VCaP (cell line): ENCODE measurements around the gene PLEKHG2.

Experiments
- H3K27ac ChIP-seq: fragments of 450-650 bp; 2 replicates; pipeline ENCODE4 v1.5.1; 2017
- TF ChIP-seq, protein P1 (sequence below): fragments of 450-650 bp; conservative IDR thresholded peaks from 2 replicates; pipeline ENCODE4 v1.5.1; 2017; ENCODE audit warnings: mild to moderate bottlenecking, moderate library complexity

The PLEKHG2 gene

GRCh38 chr19:39415111-39416046 is 2.9 kb downstream of the PLEKHG2 start:
- TF ChIP-seq, protein P1, sequence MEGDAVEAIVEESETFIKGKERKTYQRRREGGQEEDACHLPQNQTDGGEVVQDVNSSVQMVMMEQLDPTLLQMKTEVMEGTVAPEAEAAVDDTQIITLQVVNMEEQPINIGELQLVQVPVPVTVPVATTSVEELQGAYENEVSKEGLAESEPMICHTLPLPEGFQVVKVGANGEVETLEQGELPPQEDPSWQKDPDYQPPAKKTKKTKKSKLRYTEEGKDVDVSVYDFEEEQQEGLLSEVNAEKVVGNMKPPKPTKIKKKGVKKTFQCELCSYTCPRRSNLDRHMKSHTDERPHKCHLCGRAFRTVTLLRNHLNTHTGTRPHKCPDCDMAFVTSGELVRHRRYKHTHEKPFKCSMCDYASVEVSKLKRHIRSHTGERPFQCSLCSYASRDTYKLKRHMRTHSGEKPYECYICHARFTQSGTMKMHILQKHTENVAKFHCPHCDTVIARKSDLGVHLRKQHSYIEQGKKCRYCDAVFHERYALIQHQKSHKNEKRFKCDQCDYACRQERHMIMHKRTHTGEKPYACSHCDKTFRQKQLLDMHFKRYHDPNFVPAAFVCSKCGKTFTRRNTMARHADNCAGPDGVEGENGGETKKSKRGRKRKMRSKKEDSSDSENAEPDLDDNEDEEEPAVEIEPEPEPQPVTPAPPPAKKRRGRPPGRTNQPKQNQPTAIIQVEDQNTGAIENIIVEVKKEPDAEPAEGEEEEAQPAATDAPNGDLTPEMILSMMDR = no peak
- no peak overlapping the region for H3K27ac ChIP-seq

DNA sequence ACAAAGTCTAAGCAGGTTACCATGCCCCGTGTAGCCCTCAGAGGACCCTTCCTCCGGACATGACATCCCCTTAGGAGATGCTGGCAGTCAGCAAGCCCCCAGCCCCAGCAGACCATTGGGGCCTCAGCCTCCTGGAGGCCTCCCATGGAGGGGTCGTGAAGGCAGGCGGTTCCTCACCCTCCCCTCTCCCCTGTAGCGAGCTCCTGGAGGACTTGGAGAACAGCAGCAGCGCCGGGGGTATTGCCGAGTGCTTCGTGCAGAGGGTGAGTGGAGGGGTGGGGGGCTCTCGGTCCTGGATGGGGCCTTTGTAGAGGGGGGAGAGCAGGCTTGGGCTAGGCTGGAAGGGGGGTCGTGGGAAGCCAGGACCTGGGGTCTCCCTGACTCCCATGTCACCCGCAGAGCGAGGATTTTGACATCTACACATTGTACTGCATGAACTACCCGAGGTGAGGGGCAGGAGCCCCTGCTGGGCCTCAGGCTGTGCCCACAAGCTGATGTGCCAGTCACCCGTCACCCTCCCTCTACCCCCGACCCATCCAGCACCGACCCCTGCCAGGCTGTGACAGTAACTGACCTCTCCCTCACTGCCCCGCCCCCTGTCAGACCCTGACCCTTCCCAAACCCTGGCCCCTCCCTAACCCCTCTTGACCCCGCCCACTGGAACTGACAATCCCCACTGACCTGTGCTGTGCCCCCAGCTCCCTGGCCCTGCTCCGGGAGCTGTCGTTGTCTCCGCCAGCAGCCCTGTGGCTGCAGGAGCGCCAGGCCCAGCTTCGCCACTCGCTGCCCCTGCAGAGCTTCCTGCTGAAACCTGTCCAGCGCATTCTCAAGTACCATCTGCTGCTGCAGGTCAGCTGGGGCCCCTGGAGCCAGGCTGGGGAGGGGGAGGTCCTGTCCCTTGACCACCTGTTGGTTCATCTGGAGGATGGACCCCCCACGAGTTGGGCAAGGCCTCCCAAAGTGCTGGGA is 4.0 kb downstream of the PLEKHG2 start:
- TF ChIP-seq, protein P1 = no peak
- H3K27ac ChIP-seq = no peak overlapping the region

DNA sequence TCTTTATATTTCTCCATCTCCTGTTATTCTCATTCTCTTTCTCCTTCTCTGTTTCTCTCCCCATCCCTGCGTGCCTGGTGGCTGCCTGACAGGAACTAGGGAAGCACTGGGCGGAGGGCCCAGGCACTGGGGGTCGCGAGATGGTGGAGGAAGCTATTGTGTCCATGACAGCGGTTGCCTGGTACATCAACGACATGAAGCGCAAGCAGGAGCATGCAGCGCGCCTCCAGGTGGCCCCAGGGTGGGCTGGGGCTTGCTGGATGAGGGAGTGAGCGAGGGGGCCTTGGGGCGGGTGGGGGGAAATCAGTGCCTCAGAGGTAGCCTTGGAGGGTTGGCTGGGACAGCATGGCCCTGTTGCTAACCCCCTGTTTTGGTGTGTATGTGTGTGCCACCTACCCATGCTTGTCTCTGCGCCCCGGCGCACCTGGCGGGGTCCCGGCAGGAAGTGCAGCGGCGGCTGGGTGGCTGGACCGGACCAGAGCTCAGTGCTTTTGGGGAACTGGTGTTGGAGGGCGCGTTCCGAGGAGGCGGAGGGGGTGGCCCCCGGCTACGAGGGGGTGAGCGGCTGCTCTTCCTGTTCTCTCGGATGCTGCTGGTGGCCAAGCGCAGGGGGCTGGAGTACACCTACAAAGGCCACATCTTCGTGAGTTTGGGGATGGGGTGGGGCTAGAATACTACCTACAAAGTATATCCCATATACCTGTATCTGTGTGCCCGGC is 5.2 kb downstream of the PLEKHG2 start:
- TF ChIP-seq, protein P1 = no peak

GRCh38 chr19:39419003-39419402 is 6.5 kb downstream of the PLEKHG2 start:
- H3K27ac ChIP-seq = no peak overlapping the region
- TF ChIP-seq, protein P1 = no peak

More for the DNA sequence above, 5.2 kb downstream of the PLEKHG2 start:
- no peak overlapping the region for H3K27ac ChIP-seq

DNA sequence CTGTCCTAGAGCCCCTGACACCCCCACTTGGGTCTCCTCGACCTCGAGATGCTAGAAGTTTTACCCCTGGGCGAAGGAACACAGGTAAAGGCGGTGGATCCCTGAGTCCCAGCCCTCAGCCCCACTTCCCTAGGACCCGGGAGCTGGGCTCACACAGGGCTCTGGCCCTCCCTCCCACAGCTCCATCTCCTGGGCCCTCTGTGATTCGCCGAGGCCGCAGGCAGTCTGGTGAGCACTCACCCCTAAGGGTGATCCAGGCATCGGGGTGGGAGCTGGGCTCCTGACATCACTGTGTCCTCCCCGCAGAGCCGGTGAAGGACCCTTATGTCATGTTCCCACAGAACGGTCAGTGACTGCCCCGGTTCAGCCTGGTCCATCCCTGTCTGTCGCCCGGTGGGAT is 8.3 kb downstream of the PLEKHG2 start:
- TF ChIP-seq, protein P1 = no peak
- no peak overlapping the region for H3K27ac ChIP-seq

DNA sequence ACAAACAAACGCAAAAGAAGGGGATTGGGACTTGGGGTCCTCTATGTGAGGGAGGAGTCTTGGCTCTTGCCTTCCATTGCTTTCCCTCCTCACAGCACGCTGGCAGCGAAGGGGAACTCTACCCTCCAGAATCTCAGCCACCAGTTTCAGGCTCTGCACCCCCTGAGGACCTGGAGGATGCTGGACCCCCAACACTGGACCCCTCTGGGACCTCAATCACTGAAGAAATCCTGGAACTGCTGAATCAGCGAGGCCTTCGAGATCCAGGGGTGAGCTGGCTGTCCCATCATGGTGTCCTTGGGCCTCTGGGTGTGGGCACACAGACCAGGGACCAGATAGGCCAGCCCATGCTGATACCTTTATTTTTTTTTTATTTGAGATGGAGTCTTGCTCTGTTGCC is 9.6 kb downstream of the PLEKHG2 start:
- H3K27ac ChIP-seq = no peak overlapping the region
- TF ChIP-seq, protein P1 = no peak
